IPS DF 19.7 (cell line): Measurements from ENCODE around the gene RTL10.

Experiments
- DNase-seq: peaks from one replicate; pipeline ENCODE4 v3.0.0-alpha.2; 2013; ENCODE audit warnings: low read depth, low spot score

RTL10 gene

DNA sequence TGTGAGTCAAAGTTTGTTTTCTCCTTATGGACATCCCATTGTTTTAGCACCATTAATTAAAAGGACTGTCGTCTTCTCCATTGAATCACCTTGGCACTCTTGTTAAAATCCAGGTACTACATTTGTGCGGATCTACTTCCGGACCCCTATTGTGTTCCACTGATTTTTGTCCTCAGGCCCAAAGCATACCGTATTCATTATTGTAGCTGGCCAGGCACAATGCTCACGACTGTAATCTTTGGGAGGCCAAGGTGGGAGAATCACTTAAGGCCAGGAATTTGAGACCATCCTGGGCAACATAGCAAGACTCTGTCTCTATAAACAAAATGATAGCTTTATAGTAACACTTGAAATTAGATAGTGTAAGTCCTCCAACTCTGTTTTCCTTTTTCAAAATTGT lies 8.9 kb upstream of the RTL10 start:
- no peak for DNase-seq

DNA sequence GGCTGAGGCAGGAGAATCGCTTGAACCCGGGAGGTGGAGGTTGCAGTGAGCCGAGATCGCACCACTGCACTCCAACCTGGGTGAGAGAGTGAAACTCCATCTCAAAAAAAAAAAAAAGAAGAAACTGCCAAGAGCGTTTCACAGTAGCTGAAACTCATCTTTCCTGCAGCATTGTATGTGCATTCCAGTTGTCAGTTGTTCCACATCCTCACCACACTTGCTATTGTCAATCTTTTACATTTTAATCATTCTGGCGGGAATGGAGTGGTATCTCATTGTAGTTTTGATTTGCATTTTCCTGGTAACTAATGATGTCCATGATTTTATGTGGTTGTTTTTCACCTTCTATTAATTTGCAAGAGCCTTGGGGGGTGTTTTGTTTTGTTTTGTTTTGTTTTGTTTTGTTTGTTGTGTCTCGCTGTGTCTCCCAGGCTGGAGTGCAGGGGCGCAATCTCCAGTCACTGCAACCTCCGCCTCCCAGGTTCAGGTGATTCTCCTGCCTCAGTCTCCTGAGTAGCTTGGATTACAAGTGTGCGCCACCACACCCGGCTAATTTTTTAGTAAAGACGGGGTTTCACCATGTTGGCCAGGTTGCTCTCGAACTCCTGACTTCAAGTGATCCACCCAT lies 8.1 kb upstream of the RTL10 start:
- no peak for DNase-seq

DNA sequence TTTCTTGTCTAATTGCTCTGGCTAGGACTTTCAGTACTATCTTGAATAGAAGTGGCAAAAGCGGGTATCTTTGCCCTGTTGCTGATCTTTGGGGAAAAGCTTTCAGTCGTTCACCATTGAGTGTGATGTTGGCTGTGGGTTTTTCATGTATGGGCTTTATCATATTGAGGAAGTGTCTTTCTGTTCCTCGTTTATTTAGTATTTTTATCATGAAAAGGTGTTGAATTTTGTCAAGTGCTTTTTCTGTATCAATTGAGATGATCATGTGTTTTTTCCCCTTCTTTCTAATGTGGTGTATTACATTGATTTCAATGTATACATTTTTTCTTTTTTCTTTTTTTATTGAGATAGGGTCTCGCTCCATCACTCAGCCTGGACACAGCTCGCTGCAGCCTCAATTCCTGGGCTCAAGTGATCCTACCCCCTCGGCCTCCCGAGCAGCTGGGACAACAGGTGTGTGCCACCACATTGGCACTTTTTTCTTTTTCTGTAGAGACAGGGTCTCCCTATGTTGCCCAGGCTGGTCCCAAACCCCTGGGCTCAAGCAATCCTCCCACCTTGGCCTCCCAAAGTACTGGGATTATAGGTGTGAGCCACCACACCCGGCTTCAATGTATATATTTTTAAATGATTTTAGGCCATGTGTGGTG lies 5.3 kb upstream of the RTL10 start:
- no peak for DNase-seq

DNA sequence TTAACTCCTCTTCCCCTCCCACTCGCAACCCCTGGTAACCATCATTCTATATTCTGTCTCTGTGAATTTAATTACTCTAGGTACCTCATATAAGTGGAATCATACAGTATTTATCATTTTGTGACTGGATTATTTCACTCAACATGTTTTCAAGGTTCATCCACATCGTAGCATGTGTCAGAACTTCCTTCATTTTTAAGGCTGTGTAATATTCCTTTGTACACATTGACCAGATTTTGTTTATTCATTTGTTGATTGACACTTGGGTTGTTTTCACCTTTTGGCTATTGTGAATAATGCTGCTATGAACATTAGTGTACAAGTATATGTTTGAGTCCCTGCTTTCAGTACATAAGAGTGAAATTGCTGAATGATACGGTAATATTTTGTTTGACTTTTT lies 2.7 kb upstream of the RTL10 start:
- no peak for DNase-seq

DNA sequence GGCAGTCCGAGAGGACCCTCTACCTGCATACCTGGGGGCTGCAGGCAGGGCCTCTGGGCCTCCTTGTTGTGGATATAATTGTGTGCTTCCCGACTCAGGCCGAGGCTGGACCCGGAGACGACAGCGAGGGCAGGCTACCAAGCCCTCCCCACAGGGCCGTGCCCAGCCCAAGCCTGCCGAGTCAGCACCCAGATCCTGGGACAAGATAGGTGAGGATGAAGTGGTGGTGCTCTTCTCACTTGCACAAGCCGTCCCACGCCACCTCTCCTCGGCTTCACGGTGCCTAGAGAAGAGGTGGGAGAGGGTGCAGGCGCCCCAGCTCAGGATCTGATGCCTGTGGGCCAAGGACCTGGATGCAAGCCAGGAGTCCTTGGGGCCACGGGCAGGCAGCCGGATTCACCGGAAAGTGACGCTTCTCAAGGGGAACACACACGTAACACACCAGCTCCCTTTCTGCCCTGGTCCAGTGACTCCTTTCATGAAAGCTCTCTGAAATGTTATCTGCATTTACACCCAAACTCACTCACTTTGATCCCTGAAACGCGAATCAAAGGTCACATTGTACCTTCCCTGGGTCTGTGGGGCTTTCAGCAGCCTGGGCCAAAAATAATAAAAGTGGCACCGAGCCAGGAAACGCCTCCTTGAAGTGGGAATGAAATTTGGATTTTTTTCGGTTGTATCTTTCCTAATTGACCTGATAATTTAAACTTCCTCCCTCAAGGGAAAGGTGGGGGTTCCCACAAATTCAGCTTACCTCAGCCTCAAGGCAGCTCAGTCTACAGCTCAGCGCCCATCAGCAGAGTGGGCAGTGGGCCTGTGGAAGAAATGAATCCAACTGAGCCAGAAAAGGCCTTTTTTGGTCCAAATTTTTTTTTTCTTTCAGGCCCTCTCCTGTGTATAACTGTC lies 1.1 kb upstream of the RTL10 start:
- DNase-seq, result no peak

DNA sequence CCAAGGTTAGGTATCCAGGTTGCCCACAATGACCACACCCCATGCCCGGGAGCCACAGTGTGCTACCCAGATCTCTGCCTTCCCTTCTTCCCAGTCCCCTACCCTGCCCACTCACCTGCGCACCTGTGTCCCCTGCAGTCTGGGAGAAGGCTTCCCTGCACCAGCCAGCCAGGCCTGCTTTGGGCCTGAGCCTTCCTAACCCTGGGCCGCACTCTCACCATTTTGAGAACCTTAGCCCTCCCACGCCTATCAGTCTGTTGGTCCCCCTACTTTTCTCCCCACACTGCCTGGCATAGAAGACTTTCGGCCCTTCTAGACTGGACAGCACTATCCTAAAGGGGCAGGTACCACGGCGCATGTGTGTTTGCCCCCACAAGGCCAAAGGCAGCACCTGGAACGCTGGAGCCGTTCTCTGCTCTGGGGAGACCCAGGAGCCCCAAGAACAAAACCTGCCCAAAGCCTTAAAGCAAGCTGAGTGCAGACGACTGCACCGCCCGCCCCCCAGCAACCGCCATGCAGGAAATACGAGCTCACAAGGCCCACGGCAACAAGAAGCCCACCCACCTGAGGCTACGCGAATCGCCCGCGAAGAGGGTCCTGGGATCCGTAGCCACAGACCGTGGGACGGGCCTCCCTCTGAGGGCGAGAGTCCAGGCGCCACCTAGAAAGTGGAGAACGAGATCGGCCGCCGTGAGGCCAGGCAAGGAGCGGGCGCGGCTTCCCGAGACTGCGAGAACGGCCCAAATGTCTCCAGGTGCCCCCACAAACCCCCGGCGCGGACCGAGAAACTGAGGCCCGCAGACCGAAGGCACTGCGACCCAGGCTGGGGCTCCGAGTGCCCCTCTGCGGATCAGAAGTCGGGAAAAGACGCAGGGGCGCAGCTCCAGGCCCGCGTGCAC lies 546 bp downstream of the RTL10 start:
- DNase-seq, result no peak

DNA sequence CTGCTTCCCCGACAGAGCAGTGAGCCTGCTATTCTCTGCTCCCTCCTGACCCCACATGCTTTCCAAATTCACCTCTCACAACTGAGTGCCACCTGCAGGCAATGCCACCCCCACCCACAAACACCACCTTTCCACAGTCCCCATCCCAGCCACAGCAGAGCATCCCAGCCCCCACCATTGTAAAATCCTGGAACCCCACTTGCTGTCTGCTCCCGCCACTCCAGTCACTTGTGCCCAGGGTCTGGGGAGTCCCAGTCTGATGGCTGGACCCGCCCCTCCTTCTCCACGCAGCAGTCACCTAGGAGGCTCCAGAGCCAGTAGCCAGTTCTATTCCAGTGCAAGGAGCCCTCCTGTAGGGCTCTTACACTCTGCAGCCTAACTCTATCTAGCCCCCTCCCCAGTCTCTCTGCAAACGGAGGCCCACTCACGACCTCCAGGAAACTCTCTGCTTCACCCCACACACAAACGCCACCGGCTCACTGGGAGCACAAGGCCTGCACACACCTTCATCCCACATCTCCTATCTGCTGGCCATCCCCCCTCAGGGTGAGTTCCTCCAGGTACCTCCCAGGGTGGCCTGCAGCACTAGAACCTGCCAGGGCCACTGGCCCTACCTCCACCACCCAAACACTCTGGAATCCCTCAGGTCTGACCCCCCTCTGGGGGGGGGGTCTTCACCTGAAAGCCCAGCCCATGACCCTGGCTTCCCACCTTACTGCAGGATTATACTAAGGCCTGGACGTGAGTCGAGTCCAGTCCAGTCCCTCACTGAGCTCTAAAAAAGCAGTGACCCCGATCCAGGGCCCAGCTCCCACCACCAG lies 1.4 kb downstream of the RTL10 start:
- DNase-seq, result no peak

DNA sequence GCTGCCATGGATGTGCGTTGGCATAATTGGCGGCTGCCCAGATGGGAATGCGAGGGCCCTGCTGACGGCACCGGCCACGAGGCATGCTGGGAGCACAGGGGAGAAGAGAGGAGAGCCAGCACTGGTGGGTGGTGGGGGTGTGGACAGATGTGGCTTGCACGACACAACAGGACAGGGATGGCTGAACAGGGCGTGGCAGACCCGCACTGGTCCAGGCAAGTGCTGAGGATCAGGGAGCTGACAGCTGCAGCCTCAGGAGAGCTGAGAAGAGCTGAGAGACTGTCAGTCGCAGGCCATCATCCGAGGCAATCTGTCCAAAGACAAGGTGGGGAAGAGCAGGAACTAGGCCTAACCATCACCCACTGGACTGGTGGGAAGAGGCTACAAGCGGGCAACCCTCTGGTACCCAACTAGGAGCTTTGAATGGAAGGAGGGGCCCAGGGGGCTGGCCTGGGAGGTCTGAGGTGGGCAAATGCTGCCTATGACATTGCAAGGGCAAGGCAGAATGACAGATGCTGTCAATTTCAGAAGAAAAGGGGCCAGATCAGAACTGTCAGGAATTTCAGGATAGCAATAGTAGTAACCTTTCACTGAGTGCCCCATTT lies 2.4 kb downstream of the RTL10 start:
- no peak for DNase-seq

DNA sequence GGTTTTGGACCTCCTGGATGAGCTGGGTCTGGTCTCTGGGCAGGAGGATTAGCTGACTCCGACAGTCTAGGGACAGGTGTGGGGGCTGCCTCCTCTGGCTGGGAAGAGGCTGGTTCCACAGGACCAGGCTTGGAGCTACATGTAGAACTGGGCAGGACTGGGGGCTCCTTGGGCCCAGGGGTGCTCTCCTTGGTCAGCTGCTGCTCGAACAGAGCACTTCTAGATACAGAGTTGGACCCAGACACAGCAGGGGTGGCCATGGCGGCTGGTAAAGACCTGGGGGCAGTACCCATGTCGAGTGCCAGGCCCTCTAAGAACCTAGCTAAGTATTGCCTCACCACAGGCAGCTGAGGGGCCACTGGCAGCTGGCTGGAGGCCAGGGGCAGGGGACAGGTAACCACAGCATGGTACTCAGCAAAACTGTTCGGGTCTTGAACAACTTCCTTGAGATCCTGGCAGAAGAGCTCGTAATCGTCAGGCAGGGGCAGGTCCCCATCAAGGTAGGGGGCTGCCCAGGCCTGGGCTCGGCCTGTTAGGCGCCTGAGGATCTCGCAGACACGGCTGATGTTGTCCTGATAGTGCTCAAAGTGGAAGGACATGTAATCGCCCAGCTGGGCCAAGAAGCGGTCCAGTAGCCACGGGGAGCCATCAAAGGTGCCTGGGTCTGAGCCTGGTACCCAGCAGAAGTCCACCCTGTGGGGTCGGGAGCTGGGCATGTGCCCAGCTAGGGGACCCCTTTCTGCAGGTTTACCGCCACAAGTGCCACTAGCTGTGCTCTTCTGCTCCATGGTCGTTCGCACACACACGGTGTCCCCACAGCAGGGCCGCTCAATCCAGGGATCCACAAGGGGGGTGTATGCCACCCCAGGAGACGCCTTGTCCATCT lies 3.1 kb downstream of the RTL10 start:
- DNase-seq, result no peak

DNA sequence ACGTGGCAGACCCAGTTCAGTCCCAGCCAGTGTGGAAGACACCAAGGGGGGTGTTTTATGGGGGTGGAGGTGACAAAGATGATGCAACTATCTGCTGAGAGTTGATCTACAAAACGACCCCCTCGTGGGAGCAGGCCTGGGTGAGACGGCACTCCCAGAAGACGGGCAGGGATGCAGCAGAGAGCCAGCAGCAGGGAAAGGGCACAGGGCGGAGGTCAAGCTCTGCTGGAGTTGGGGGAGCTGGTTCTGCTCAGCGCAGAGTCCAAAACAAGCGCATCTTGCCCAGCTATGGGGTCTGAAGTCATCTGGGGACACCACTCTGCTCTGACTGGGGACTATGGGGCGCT lies 3.9 kb downstream of the RTL10 start:
- DNase-seq, result no peak

DNA sequence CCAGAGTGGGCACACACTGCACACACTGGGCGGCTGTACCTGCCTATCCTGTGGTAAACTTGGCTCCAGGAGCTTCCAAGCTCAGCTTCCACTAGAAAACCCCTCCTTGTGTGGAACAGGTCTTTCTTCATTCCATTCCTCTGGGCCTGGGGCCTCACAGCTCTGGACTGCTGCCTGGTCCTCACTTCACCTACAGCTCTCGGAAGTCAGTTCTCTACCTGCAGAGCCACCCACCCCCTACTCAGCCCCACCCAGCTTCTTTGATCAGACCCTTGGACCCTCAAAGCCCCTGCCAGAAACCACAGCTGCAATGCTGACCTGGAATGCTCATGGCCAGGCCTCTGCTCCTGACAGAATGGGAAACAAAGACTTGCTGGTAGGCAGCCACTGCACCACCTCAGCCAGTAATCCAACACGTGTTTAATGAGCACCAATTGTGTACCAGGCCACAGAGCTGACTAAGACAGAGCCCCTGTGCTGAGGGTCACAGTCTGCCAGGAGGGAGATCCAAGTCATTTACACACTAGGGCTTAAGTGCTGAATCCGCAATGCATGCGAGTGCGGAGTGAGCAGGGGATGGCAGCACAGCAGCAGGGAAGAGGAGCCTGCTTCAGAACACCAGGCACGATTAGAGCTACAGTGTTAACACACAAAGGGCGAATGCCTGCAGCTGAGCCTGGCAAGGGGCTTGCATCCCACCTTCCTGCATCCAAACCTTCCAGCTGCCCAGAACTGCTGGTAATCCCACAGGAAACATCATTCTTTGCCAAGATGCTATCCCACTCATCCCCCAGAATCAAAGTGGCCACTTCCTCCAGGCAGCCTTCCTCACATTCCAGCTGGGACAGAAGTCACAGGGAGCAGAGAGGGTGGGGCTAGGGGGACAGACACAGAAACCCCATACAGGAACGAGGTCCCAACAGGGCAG lies 4.6 kb downstream of the RTL10 start:
- no peak for DNase-seq

DNA sequence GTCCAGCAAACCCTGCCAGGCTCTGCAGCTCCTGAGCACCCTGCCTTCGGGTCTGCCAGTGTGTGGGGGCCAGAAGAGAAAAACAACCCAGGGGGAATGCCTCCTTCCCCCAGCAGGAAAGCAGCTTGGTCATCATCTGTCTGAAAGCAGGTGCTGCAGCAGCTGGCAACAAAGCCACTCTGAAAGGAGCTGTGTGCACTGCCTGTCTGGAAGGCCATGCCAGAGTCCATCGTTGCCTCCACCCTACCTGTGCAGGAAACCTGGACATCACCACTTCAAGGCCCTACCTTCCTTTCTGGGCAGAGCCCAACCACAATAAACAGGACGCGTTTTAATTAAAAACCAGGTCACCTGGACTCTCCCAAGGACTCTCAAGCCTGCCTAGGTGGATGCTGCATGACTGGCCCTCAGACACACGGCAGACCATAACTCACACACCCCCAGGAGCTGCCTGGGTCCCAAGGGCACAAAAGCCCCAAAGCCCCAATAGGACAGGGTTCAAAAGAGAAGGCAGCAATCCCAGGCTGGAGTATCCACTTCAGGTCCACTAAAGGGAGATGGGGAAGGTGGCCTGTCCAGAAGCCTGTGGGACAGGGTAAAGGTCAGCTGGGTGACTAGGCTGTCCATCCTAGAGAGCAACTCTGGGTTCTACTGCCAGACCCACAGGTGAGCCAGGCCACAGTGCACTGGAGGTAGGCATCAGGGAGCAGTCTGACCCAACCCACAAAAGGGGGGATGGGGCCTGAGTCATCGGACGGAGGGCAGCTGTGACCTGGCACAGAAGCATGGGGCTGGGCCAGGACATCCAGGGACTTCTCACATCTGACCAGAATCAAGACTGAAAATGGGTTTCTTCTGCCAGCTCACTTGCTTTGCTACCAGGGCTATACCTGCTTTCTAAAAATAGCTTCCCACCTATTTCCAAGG lies 6.1 kb downstream of the RTL10 start:
- DNase-seq, result no peak

DNA sequence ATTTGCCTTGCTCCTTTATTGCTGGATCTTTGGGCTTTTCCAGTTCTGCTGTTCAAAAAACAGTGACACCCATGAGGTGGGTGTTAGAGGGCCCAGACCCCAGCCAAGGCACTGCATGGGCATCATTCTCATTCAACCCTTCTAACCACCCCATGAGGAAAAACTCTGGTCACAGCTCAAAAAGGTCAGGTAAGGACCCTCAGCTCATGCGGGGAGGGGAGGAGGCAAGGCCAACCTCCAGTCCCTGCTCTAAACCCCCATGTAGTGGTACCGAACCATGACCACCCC lies 7.4 kb downstream of the RTL10 start:
- DNase-seq, result no peak

DNA sequence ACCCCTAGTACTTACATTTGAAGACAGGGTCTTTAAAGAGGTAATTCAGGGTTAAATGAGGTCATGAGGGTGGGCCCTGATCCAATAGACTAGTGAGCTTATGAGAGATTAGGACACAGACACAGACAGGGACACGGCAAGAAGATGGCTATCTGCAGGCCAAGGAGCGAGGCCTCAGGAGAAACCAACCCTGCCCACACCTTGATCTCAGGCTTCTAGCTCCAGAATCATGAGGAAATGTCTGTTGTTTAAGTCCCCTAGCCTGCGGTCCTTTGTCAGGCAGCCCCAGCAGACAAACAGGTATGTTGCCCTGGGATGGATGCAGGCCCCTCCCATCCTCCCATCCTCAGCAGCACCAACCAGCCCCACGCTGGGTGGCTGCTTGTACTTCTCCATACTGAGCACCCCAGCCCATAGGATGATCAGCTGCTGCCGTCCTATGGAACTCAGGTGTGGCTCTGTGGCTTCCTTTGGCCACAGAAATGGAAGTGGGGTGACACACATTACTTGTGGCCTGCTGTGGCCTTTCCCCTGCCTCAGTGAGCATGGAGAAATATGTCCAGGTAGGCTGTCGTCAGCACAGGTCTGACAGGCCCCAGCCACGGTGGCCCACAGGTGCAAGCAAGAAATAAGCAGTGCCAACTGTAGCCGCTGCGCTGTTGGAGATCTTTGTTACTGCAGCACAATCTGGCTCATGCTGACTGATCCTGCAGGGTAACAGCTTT lies 7.9 kb downstream of the RTL10 start:
- DNase-seq, result no peak

DNA sequence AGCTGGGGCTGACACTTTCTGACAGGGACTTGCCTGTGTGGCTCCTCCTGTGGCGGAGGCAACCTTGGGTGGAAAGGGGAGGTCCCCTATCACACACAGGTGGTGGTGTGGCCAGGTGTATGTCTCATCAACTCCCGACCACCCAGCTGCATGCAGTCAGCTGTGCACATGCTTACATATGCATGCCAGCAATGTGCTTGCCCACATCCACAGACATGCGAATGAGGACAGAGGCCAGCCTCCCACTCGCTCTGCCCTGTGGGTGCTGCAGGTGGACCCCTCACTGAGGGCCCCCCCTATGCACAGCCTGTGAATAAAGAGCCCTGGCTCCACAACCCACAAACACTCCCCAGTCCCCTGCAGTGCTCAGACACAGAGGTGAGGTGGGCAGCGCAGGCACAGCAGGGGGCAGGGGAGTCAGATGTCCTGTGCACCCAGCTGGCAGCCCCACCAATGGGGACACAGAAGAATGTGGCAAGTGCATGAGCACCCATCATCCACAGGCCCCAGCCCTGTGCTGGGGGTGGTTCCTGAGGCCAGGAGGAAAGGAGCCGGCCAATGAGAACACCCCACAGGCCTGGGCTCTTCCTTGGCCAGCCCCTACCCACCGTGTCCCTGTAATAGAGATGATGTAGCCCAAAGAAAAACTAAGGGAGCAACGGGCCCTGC lies 9.5 kb downstream of the RTL10 start:
- DNase-seq, result no peak

DNA sequence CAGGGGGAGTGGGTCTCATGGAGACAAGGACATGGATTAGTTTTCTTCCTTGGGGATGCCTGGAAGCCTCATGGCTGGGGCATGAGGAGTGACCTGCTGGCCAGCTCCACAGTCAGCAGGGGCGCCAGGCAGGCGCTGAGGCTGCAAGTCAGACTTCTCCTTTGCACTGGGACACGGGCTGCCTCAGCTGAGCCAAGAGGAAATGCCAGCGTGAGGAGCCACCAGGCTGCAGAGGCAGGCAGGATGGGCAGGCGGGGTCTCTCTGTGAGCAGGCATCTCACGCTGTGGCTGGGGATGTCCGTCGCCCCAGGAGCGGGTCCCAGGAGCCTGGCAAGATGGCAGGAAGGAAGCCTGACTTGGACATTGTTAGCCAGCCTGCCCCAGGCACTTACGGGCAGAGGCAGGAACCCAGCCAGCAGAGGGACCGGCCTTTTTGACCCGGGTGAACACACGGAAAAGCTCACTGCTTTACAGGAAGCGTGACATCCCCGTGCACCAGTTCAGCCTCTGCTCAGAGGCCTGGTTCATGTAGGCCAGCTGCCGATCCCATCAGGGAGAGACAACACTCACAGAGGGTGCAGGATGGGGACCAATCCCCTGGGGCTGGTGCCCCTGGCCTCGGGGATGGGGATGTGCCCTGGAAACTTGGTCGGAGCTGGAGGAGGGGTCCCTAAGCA lies 10.2 kb downstream of the RTL10 start:
- DNase-seq, result no peak
